HAP-1 (cell line): ENCODE measurements around the gene TEX48.

ENCODE experiments used
- DNase-seq, 2 experiments: peaks; one replicate each; pipeline ENCODE4 v3.0.0-alpha.2; 2016 to 2020; ENCODE audit warnings: low spot score in 2 of 2
- H3K27me3 ChIP-seq: fragments of 250-450 bp; sonication (Bioruptor Pico); 2 replicates; pipeline ENCODE4 v1.5.1; 2020; ENCODE audit warnings: low read depth, mild to moderate bottlenecking, moderate library complexity
- H3K36me3 ChIP-seq: fragments of 250-450 bp; sonication (Bioruptor Pico); replicated peaks from 2 replicates; pipeline ENCODE4 v1.5.1; 2020; ENCODE audit warnings: mild to moderate bottlenecking
- H3K4me1 ChIP-seq: fragments of 250-450 bp; sonication (Bioruptor Pico); 2 replicates; pipeline ENCODE4 v1.5.1; 2020; ENCODE audit warnings: mild to moderate bottlenecking
- H3K4me3 ChIP-seq: fragments of 250-450 bp; sonication (Bioruptor Pico); 2 replicates; pipeline ENCODE4 v1.5.1; 2020; ENCODE audit warnings: mild to moderate bottlenecking, moderate library complexity
- H3K9me3 ChIP-seq: fragments of 250-450 bp; sonication (Bioruptor Pico); 2 replicates; pipeline ENCODE4 v1.5.1; 2020; ENCODE audit warnings: mild to moderate bottlenecking, moderate library complexity
- in situ Hi-C: fragments of 300-500 bp; cut with MboI; formaldehyde crosslinking; loops from 3 replicates; pipeline ENCODE4 v1.14.3; 2020; ENCODE audit warnings: low sequenced_read_pairs, inconsistent platforms, mixed read lengths

The TEX48 gene

DNA sequence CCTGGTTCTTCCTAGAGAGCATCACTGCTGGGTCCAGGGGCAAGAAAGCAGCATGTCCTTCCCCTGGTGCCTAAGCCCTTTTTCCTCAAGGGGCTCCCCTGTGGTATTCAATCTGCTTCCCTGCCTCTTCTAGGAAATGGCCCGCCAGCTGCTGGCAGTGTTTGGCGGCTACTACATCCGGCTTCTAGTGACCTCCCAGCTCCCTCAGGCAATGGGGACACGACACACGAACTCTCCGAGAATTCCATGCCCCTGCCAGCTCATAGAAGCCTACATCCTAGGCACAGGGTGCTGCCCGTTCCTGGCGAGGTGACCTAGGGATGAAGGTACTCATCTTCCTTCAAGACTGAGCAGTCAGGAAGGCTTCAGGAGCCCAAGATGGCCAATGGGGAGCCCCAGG lies 39.0 kb downstream of the TEX48 start:
- H3K36me3 ChIP-seq, result peaks cover 5% of the 10 kb centered on the region
- H3K4me1 ChIP-seq, result no peaks in the 10 kb centered on the region
- no peak for DNase-seq
- H3K27me3 ChIP-seq, result no peaks in the 10 kb centered on the region
- H3K9me3 ChIP-seq, result no peaks in the 10 kb centered on the region
- no peak overlapping the region for H3K4me3 ChIP-seq
- in situ Hi-C loops, result no loop called here

DNA sequence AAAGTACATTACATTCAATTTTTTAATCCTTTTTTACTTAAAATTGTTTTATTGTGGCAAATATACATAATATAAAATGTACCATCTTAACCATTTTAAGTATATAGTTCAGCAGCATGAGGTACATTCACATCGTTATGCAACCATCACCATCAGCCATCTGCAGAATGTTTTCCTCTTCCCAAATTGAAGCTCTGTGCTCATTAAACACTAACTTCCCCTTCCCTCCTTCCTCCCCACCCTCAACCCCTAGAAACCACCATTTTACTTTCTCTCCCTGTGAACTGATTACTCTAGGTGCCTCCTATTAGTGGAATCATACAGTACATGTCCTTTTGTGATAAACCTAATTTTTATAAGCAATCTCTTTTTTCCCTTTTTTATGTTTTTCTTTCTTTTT lies 40.0 kb downstream of the TEX48 start:
- Histone ChIP-seq H3K27me3 (no peaks in the 10 kb centered on the region), H3K4me1 (no peaks in the 10 kb centered on the region), H3K36me3 (peaks cover 5% of the 10 kb centered on the region), H3K9me3 (no peaks in the 10 kb centered on the region), H3K4me3 (no peak overlapping the region)
- DNase-seq, result no peak
- in situ Hi-C loops, result no loop called here

DNA sequence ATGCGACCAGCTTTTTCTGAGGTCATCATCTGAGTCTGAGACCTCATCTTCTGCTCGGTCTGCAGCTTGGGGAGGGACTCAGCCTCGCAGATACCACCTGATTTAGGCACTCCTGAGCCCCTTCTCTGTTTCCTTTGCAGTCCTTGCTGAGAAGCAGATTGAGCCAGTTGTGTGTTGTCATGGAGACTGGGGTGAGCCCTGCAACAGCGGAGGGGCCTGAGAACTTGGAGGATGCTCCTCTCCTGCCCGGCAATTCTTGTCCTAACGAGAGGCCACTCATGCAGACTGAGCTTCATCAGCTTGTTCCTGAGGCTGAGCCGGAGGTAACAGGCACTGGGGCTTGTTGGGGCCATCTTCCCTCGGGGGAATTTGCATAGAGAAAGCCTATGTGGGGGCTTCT lies 43.6 kb downstream of the TEX48 start:
- peaks cover 5% of the 10 kb centered on the region for H3K36me3 ChIP-seq
- no peak overlapping the region for H3K4me3 ChIP-seq
- H3K4me1 ChIP-seq, result no peaks in the 10 kb centered on the region
- no peaks in the 10 kb centered on the region for H3K9me3 ChIP-seq
- DNase-seq, result no peak
- in situ Hi-C loops, result no loop called here
- no peaks in the 10 kb centered on the region for H3K27me3 ChIP-seq

DNA sequence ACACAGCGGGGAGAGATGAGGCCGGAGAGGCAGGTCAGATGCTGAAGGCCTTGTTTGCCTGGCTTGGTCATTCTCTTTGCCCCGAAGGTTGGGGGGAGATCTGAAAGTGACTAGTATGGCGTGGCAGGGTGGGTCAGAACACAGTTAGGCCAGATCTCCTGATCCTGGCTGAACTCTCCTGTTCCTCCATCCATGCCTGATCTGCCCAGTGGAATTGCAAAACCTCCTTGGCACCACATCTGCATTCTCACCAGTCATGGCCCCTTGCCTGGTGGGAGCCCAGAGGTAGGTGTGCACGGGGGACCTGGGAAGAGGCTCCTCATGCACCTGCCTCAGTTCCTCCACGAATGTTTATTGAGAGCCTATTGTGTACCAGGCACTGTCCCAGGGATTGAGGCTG lies 47.6 kb downstream of the TEX48 start:
- no peaks in the 10 kb centered on the region for H3K4me1 ChIP-seq
- no peak for DNase-seq
- H3K4me3 ChIP-seq, result no peak overlapping the region
- no peaks in the 10 kb centered on the region for H3K27me3 ChIP-seq
- H3K36me3 ChIP-seq, result peaks cover 9% of the 10 kb centered on the region
- in situ Hi-C loops, result no loop called here
- H3K9me3 ChIP-seq, result no peaks in the 10 kb centered on the region

DNA sequence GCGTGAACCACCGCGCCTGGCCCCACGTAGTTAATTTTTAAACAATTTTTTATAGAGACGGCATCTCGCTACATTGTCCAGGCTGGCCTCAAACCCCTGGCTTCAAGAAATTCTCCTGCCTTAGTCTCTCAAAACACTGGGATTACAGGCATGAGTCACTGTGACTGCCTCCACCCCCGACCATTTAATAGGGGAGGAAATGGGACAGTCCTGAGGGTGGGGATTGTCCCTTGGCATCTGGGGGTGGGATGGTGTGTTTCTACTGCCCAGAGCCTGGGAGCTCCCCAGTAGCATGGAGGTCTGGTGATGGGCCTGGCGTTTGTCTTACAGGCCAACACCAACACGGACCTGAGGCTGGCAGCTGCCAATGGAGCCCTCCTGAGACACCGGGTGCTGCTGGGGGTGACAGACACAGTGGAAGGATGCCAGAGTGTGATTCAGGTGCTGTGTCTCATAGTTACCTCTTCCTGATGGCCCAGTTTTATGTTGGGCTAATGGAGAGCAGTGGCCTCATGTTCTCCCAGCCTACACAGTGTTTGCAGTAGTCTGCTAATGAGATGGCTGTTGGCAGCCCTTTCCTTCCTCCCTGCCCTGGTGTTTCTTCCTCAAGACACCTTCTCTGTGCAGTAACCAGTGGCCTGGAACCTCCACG lies 48.4 kb downstream of the TEX48 start:
- in situ Hi-C loops, result no loop called here
- DNase-seq, result no peak
- Histone ChIP-seq H3K36me3 (peaks cover 17% of the 10 kb centered on the region), H3K4me1 (no peaks in the 10 kb centered on the region), H3K9me3 (no peaks in the 10 kb centered on the region), H3K27me3 (no peaks in the 10 kb centered on the region), H3K4me3 (no peak overlapping the region)

DNA sequence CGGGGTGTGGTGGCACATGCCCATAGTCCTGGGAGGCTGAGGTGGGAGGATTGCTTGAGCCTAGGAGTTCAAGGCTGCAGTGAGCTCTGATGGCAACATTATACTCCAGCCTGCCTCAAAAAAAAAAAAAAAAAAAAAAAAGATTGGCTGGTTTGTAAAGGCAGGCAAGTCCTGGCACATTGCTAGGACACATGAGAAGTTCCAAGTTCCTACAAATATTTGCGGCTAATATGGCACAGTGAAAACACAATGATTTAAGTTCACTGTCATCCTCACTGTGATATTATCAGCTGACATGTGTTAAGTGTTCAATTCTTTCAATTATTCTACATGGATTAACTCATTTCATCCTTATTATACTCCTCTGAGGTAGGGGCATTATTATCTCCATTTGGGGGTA lies 50.8 kb downstream of the TEX48 start:
- Histone ChIP-seq H3K36me3 (peaks cover 21% of the 10 kb centered on the region), H3K4me1 (no peaks in the 10 kb centered on the region), H3K9me3 (no peaks in the 10 kb centered on the region), H3K27me3 (no peaks in the 10 kb centered on the region), H3K4me3 (no peak overlapping the region)
- in situ Hi-C loops, result no loop called here
- no peak for DNase-seq

DNA sequence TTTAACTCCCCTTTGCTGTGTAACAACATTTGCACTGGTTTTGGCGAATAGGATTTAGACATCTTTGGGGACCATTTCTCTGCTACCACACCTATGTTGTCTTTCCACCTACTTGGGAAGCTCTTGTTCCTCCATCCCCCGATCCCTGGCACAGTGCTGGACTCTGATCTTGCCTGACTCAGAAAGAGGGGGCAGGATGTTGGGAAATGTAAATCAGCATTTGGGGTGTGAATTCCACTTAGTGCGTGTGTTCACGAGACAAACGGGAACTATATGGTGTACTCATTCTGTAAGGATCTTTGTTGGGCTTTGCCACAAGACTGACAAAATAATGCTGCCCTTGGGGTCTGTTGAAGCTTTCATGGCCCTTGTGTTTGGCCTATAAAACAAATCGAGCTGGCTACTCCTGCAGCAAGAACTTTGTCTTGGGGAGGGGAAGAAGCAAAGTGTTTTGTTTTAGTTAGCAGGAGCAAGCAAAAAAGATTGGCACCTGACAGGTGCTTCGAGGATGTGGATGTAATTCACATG lies 52.4 kb downstream of the TEX48 start:
- Histone ChIP-seq H3K36me3 (peaks cover 21% of the 10 kb centered on the region), H3K4me3 (no peak overlapping the region), H3K9me3 (no peaks in the 10 kb centered on the region), H3K4me1 (no peaks in the 10 kb centered on the region), H3K27me3 (no peaks in the 10 kb centered on the region)
- DNase-seq, result no peak
- in situ Hi-C loops, result no loop called here

DNA sequence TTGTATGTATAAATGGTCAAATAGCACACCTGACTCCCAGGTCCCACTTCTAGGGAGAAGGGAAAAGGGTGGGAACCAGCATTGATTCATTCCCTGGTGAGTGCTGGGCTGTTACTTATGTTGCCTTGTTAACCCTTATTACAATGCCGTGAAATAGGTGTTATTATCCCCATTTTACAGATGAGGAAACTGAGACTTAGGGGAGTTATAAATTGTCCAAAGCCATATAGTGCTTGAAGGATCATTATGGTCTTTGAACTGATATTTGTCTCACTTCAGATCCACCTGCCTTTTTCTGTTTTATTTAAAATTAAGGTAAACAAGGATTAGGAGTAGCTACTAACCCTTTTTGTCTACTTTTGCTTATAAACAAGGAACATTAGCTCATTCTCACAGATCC lies 54.4 kb downstream of the TEX48 start:
- no peak for DNase-seq
- no peak overlapping the region for H3K4me3 ChIP-seq
- H3K27me3 ChIP-seq, result no peaks in the 10 kb centered on the region
- H3K4me1 ChIP-seq, result no peaks in the 10 kb centered on the region
- no peaks in the 10 kb centered on the region for H3K9me3 ChIP-seq
- in situ Hi-C loops, result no loop called here
- H3K36me3 ChIP-seq, result peaks cover 16% of the 10 kb centered on the region

DNA sequence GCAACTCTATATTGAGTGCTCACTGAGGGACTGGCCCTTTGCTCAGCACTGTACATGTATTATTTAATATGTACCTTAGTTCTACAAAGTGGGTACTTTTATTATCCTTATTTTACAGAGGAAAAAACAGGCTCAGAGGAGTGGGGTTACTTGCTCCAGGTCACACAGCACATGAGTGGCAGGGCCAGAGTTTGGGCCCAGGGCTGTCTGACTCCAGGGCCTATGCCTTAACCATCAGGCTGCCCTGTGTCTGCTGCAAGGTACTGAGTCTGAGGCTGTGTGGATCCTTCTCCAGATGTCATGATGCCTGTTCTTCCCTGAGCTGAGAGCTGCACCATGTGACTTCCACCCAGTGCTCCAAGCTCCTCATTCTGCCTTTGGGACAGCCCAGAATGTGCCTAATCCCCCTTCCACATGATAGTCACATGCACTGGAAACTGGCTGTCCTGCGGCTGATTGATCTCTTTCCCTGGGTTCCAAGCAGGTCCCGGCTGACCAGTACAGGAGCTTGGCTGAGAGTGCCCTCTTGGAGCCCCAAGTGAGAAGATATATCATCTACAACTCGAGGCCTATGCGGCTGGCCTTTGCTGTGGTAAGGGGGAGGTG lies 55.5 kb downstream of the TEX48 start:
- Histone ChIP-seq H3K4me3 (no peak overlapping the region), H3K27me3 (no peaks in the 10 kb centered on the region), H3K9me3 (no peaks in the 10 kb centered on the region), H3K4me1 (no peaks in the 10 kb centered on the region), H3K36me3 (peaks cover 16% of the 10 kb centered on the region)
- no peak for DNase-seq
- in situ Hi-C loops, result no loop called here

DNA sequence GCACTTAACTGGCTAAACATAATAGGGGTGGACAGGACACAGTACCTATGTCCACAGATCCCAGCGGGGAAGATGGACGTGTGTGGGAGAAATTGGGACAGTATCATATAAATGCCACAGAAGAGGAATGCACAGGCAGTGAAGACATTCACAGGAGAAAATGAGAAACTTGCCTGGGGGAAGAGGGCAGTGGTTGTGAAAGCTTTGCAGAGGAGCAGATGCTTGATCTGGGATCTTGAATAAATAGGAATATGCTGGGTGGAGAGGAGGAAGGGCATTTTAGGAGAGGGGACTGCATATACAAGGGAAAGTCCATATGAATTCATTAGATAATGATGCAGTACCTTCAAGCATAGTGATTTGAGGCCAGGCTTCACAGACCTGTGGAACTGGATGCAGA lies 57.3 kb downstream of the TEX48 start:
- no peaks in the 10 kb centered on the region for H3K9me3 ChIP-seq
- H3K36me3 ChIP-seq, result peaks cover 12% of the 10 kb centered on the region
- H3K4me3 ChIP-seq, result no peak overlapping the region
- no peaks in the 10 kb centered on the region for H3K27me3 ChIP-seq
- no peak for DNase-seq
- H3K4me1 ChIP-seq, result no peaks in the 10 kb centered on the region
- in situ Hi-C loops, result no loop called here

DNA sequence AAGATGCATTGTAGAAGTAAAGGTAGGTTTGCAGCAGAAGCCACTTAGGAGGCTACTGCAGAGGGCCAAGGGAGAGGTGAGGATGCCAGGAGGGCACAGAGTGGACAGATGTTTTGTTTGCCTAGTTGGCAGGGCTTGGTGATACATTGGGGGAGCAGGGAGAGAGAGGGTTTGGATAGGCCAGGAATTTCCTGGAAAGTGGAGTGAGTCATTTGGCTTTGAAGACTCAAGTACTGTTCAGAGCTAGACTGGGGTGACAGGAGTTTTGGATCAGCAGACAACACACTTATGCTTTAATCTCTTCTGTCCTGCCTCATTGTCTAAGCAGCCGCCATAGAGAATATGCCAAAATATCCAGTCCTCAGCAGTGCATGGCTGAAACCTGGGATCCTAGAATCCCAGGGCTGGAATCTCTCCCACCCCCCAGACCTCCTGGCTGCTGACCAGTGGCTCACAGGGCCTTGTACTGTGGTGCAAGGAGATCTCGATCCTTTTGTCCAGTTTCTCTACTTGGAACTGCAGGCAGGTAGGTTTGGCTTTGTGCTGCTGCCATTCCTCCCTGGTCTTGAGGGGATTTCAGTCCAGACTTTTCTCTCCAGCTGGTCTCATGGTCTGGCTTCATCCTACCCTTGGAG lies 59.9 kb downstream of the TEX48 start:
- Histone ChIP-seq H3K27me3 (no peaks in the 10 kb centered on the region), H3K9me3 (no peaks in the 10 kb centered on the region), H3K4me3 (no peak overlapping the region), H3K4me1 (no peaks in the 10 kb centered on the region), H3K36me3 (no peaks in the 10 kb centered on the region; the same call in 1 of the 2 replicates)
- in situ Hi-C loops, result no loop called here
- DNase-seq, result no peak

DNA sequence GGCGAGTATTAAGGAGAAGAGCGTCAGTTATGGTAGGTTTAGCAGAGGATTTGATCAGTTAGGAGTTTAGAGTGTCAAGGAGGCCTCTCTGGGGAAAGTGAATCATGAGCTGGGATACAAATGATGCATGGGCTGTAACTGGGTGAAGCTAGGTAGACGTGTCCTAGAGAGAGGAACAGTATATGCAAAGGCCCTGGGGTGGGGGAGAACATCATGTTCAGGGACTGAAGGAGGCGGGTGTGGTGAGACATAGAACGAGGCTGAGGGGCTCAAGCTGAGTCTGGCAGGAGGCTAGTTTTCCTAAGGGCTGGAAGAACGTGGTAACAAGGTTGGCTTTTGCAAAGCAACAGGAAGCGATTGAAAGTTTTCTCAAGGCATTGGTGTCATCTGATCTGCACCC lies 60.4 kb downstream of the TEX48 start:
- Histone ChIP-seq H3K9me3 (no peaks in the 10 kb centered on the region), H3K27me3 (no peaks in the 10 kb centered on the region), H3K4me1 (no peaks in the 10 kb centered on the region), H3K36me3 (no peaks in the 10 kb centered on the region; the same call in 1 of the 2 replicates), H3K4me3 (no peak overlapping the region)
- no peak for DNase-seq
- in situ Hi-C loops, result no loop called here

DNA sequence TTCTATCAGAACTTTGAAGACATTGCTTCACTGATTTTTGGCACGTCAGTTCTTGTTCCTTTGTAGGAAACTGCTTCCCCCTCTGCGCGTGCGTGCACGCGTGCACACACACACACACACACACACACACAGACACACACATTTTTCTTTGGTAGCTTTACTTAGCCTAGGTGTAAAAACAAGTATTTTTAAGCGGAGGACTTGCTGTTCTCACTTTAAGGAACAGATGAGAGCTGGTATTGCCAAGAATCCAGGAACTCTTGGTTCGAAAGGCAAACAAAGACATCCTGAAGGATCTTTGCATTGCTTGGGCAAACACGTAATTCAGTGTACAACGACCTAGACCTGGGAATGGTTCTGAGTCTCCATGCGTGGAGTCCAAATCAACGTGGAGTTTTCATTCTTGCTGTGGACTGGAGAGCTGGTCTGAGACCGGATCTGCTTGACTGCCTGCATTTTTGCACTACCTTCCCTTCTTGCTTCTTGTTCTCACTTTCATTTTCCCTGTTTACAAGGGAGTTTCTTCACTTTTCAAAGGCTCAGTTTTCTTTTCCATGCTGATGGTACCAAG lies 62.7 kb downstream of the TEX48 start:
- Histone ChIP-seq H3K4me3 (no peak overlapping the region), H3K36me3 (no peaks in the 10 kb centered on the region; the same call in 1 of the 2 replicates), H3K4me1 (no peaks in the 10 kb centered on the region), H3K9me3 (no peaks in the 10 kb centered on the region), H3K27me3 (no peaks in the 10 kb centered on the region)
- in situ Hi-C loops, result no loop called here
- DNase-seq, result no peak
